ENCODE measurements around the gene TTC34.

TTC34 gene

GRCh38 chr1:2606881-2607621 is 194.4 kb downstream of the TTC34 start:
- Histone ChIP-seq H3K4me3 (ENCODE audit: low read length) (no peak overlapping the region), H3K9ac (ENCODE audit: low read length) (no peak overlapping the region), H3K27me3 (replicated peaks; ENCODE audit: control insufficient read depth, insufficient read depth, low read length) (peaks cover 53% of the 10 kb centered on the region), H3K9me3 (ENCODE audit: control insufficient read depth, low read length) (no peaks in the 10 kb centered on the region), H3K4me1 (ENCODE audit: control insufficient read depth, insufficient read depth, low read length) (no peaks in the 10 kb centered on the region), H3K36me3 (ENCODE audit: control insufficient read depth, insufficient read depth, low read length, severe bottlenecking) (no peaks in the 10 kb centered on the region)
- DNase-seq (ENCODE audit: low read depth): no peak

DNA sequence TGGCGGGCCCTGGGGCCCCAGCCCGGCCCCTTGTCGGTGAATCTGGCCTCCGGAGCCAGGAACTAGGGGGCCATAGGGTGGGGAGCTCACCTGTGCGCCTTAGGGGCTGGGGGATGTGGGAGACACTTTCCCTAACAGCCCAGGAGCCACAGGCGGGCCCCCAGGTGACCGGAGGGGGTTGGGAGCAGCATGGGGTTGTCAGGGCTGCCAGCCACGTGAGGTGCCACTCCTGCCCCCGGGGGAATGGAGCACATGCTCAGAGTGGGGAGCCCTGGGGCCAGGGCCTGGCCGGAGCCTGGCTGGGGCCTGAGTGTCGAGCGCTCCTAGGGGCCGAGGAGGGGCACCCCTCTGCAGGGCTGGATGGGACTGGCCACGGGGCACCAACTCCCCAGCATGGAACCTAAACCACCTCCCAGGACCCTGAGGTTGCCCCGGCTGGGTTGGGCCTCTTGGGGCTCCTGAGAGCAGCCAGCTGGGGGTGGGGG is 195.1 kb downstream of the TTC34 start:
- Histone ChIP-seq H3K27me3 (replicated peaks; ENCODE audit: control insufficient read depth, insufficient read depth, low read length) (peaks cover 56% of the 10 kb centered on the region), H3K36me3 (ENCODE audit: control insufficient read depth, insufficient read depth, low read length, severe bottlenecking) (no peaks in the 10 kb centered on the region), H3K9ac (ENCODE audit: low read length) (no peak overlapping the region), H3K4me1 (ENCODE audit: control insufficient read depth, insufficient read depth, low read length) (no peaks in the 10 kb centered on the region), H3K9me3 (ENCODE audit: control insufficient read depth, low read length) (no peaks in the 10 kb centered on the region), H3K4me3 (ENCODE audit: low read length) (no peak overlapping the region)
- no peak for DNase-seq (ENCODE audit: low read depth)

DNA sequence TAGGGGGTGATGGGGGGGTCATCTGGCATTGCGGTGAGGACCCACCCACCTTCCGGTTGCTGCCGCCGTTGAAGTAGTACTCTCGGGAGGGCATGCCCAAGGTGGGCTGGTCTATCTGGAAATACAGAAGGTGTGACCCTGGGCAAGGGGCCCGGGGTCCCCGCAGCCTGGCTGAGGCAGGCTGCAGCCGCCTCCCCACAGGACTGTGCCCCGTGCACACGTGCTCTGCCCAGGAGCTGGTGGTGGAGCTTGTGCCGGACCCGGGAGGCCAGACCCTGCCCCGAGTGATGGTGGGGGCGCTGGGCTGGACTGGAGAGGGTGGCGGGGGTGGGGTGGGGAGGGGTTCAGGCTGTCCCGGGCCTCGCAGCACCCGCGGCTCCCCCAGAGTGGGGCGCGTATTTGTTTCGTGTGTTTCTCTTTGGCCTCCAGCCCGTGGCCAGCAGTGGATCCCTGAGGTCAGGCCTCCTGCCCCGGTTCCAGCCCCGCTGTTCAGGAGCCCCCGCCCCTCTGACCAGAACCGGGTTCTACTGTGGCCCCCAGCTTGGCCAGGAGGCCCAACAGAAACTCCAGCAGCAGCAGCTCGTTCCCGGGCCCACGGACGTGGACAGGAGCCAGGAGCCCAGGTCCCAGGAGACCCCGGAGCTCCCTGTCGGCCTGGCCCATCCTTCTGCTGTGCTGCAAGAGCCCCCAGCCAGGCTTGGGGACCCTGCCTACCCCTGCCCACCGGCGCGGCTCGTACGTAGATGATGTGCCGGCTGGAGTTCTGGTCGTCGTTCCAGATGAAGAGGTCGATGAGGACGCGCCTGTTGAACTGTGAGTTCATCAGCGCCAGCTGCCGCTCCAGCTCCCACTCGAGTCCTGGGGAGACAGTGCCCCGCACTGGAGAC is 195.7 kb downstream of the TTC34 start:
- Histone ChIP-seq H3K36me3 (ENCODE audit: control insufficient read depth, insufficient read depth, low read length, severe bottlenecking) (no peaks in the 10 kb centered on the region), H3K4me1 (ENCODE audit: control insufficient read depth, insufficient read depth, low read length) (no peaks in the 10 kb centered on the region), H3K9ac (ENCODE audit: low read length) (no peak overlapping the region), H3K4me3 (ENCODE audit: low read length) (no peak overlapping the region), H3K9me3 (ENCODE audit: control insufficient read depth, low read length) (no peaks in the 10 kb centered on the region), H3K27me3 (replicated peaks; ENCODE audit: control insufficient read depth, insufficient read depth, low read length) (peaks cover 55% of the 10 kb centered on the region)
- DNase-seq (ENCODE audit: low read depth): no peak

GRCh38 chr1:2604844-2605508 is 196.5 kb downstream of the TTC34 start:
- peaks cover 51% of the 10 kb centered on the region for H3K27me3 ChIP-seq (replicated peaks; ENCODE audit: control insufficient read depth, insufficient read depth, low read length)
- H3K9me3 ChIP-seq (ENCODE audit: control insufficient read depth, low read length): no peaks in the 10 kb centered on the region
- no peak overlapping the region for H3K4me3 ChIP-seq (ENCODE audit: low read length)
- no peak overlapping the region for H3K9ac ChIP-seq (ENCODE audit: low read length)
- no peaks in the 10 kb centered on the region for H3K36me3 ChIP-seq (ENCODE audit: control insufficient read depth, insufficient read depth, low read length, severe bottlenecking)
- DNase-seq (ENCODE audit: low read depth): no peak
- H3K4me1 ChIP-seq (ENCODE audit: control insufficient read depth, insufficient read depth, low read length): no peaks in the 10 kb centered on the region

DNA sequence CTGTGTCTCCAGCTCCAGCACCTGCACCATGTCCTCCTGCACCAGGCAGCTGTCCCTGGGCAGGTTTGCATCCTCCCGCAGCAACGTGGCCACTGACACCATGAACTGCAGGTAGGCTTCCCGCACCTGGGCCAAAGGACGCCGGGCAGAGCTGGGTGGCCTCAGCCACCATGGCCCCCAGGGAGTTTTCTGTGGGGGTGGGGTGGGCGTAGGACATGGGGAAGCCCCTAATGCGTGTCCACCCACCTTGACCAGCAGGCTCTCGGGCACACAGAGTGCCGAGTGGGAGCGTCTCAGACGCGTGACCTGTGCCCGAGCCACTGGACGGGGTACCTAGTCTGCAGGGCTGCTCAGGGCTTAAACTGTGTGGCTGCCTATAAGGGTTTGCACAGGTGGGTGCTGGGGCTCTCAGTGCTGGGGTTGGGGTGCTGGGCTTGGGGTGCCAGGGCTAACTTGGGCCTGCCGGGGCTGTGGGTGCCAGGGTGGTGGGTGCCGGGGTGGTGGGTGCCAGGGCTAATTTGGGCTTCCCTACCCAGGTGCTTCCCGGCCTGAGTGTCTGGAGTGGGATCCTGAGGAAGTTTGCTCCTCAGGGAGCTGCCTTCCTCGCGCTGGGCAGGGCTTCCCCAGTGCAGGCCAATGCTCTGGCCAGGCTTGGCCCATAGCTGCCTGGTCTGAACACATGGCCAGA is 197.2 kb downstream of the TTC34 start:
- no peak overlapping the region for H3K9ac ChIP-seq (ENCODE audit: low read length)
- H3K36me3 ChIP-seq (ENCODE audit: control insufficient read depth, insufficient read depth, low read length, severe bottlenecking): no peaks in the 10 kb centered on the region
- no peak for DNase-seq (ENCODE audit: low read depth)
- no peak overlapping the region for H3K4me3 ChIP-seq (ENCODE audit: low read length)
- peaks cover 46% of the 10 kb centered on the region for H3K27me3 ChIP-seq (replicated peaks; ENCODE audit: control insufficient read depth, insufficient read depth, low read length)
- no peaks in the 10 kb centered on the region for H3K4me1 ChIP-seq (ENCODE audit: control insufficient read depth, insufficient read depth, low read length)
- peaks cover 2% of the 10 kb centered on the region for H3K9me3 ChIP-seq (ENCODE audit: control insufficient read depth, low read length)

DNA sequence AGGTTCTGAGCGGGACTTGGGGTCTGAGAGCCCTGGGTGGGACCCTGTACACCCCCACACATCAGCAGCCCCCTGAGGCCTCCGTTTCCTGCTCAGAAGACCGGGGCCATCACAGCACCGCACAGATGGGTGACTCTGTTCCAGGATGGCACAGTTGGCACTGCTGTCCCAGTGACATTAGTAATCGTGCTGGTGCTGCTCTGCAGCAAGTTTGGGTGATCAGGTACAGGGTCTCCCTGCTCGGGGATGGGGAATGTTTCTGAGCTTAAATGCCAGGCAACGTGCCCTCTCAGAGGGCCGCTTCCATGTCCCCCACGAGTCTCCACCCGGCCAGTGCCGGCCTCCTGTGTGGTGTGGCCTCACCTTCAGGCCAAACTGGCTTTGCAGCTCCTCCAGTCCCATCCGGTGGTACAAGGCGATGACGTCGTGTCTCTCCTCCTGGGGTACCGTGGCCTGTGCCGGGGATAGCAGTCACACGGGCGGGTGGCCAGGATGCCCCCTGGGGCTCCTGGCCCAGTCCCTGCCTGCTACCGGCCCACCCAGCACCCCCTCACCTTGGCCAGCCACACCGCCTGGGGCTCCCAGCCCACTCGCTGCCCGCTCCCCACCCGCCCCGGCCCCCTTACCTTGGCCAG is 197.9 kb downstream of the TTC34 start:
- Histone ChIP-seq H3K9ac (ENCODE audit: low read length) (no peak overlapping the region), H3K36me3 (ENCODE audit: control insufficient read depth, insufficient read depth, low read length, severe bottlenecking) (no peaks in the 10 kb centered on the region)
- no peak for DNase-seq (ENCODE audit: low read depth)

GRCh38 chr1:2602866-2603520 is 198.5 kb downstream of the TTC34 start:
- Histone ChIP-seq H3K27me3 (replicated peaks; ENCODE audit: control insufficient read depth, insufficient read depth, low read length) (peaks cover 35% of the 10 kb centered on the region), H3K4me3 (ENCODE audit: low read length) (no peak overlapping the region)

More for the DNA sequence above, 197.9 kb downstream of the TTC34 start:
- Histone ChIP-seq H3K9me3 (ENCODE audit: control insufficient read depth, low read length) (peaks cover 9% of the 10 kb centered on the region), H3K27me3 (replicated peaks; ENCODE audit: control insufficient read depth, insufficient read depth, low read length) (peaks cover 42% of the 10 kb centered on the region), H3K4me3 (ENCODE audit: low read length) (no peak overlapping the region), H3K4me1 (ENCODE audit: control insufficient read depth, insufficient read depth, low read length) (no peaks in the 10 kb centered on the region)

GRCh38 chr1:2602311-2602835 is 199.1 kb downstream of the TTC34 start:
- DNase-seq (ENCODE audit: low read depth): no peak
- Histone ChIP-seq H3K9ac (ENCODE audit: low read length) (no peak overlapping the region), H3K4me1 (ENCODE audit: control insufficient read depth, insufficient read depth, low read length) (no peaks in the 10 kb centered on the region), H3K4me3 (ENCODE audit: low read length) (no peak overlapping the region), H3K27me3 (replicated peaks; ENCODE audit: control insufficient read depth, insufficient read depth, low read length) (peaks cover 34% of the 10 kb centered on the region), H3K9me3 (ENCODE audit: control insufficient read depth, low read length) (peaks cover 15% of the 10 kb centered on the region), H3K36me3 (ENCODE audit: control insufficient read depth, insufficient read depth, low read length, severe bottlenecking) (no peaks in the 10 kb centered on the region)

More at GRCh38 chr1:2602866-2603520, 198.5 kb downstream of the TTC34 start:
- no peaks in the 10 kb centered on the region for H3K36me3 ChIP-seq (ENCODE audit: control insufficient read depth, insufficient read depth, low read length, severe bottlenecking)
- peaks cover 14% of the 10 kb centered on the region for H3K9me3 ChIP-seq (ENCODE audit: control insufficient read depth, low read length)
- H3K9ac ChIP-seq (ENCODE audit: low read length): no peak overlapping the region
- H3K4me1 ChIP-seq (ENCODE audit: control insufficient read depth, insufficient read depth, low read length): no peaks in the 10 kb centered on the region
- DNase-seq (ENCODE audit: low read depth): no peak

GRCh38 chr1:2601721-2602303 is 199.7 kb downstream of the TTC34 start:
- no peaks in the 10 kb centered on the region for H3K4me1 ChIP-seq (ENCODE audit: control insufficient read depth, insufficient read depth, low read length)
- H3K9me3 ChIP-seq (ENCODE audit: control insufficient read depth, low read length): peaks cover 15% of the 10 kb centered on the region
- no peak overlapping the region for H3K9ac ChIP-seq (ENCODE audit: low read length)
- peaks cover 30% of the 10 kb centered on the region for H3K27me3 ChIP-seq (replicated peaks; ENCODE audit: control insufficient read depth, insufficient read depth, low read length)
- DNase-seq (ENCODE audit: low read depth): no peak
- H3K4me3 ChIP-seq (ENCODE audit: low read length): no peak overlapping the region
- H3K36me3 ChIP-seq (ENCODE audit: control insufficient read depth, insufficient read depth, low read length, severe bottlenecking): no peaks in the 10 kb centered on the region
